ENCODE results near the gene CLCN2. TPM values are rescaled to one million over a fixed set of nuclear protein-coding genes. Genes with fewer than 3 reads are reported as not detected.

Gene CLCN2
- total RNA-seq, 4 donors from 2014 or later = 13.7 to 246 (median 73.1) TPM

- TF ChIP-seq POLR2A (IDR thresholded peaks at IDR 0.05) (no peak), EP300 (IDR thresholded peaks at IDR 0.05; ENCODE audit: low read depth) (no peak), POLR2AphosphoS5 (IDR thresholded peaks at IDR 0.05) (no peak)
- TF ChIP-seq, protein P1, sequence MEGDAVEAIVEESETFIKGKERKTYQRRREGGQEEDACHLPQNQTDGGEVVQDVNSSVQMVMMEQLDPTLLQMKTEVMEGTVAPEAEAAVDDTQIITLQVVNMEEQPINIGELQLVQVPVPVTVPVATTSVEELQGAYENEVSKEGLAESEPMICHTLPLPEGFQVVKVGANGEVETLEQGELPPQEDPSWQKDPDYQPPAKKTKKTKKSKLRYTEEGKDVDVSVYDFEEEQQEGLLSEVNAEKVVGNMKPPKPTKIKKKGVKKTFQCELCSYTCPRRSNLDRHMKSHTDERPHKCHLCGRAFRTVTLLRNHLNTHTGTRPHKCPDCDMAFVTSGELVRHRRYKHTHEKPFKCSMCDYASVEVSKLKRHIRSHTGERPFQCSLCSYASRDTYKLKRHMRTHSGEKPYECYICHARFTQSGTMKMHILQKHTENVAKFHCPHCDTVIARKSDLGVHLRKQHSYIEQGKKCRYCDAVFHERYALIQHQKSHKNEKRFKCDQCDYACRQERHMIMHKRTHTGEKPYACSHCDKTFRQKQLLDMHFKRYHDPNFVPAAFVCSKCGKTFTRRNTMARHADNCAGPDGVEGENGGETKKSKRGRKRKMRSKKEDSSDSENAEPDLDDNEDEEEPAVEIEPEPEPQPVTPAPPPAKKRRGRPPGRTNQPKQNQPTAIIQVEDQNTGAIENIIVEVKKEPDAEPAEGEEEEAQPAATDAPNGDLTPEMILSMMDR (IDR thresholded peaks at IDR 0.05) = no peak
- no peak overlapping the region for H3K4me3 ChIP-seq
- in situ Hi-C loops (cut with MboI; ENCODE audit: low pct_ligation_motif_present in 1 of 4, low pct_unique_long_range_greater_than_20kb in 1 of 4, low sequenced_read_pairs in 3 of 4) = no loop called here
- H3K9me3 ChIP-seq = no peaks in the 10 kb centered on the region
- intact Hi-C loops (cut with DNase I; ENCODE audit: low total_unique reads) = no loop called here
- no peak overlapping the region for H3K27ac ChIP-seq
- no peaks in the 10 kb centered on the region for H3K27me3 ChIP-seq
- peaks cover 0 to 8% (median under 1%) of the 10 kb centered on the region in 4 donors for H3K36me3 ChIP-seq
- WGBS, 2 donors (ENCODE audit: low coverage in 1 of 2) = 93% methylated on average over 4 of the region's 4 CpGs; no CpG with 5 or more reads in 1 of the 2 donors
- peaks cover 12 to 35% (median 23%) of the 10 kb centered on the region in 4 donors for H3K4me1 ChIP-seq
- DNase-seq = no peak
Observed at GRCh38 chr3:184348057-184348382, 13.4 kb downstream of the CLCN2 start.

DNA sequence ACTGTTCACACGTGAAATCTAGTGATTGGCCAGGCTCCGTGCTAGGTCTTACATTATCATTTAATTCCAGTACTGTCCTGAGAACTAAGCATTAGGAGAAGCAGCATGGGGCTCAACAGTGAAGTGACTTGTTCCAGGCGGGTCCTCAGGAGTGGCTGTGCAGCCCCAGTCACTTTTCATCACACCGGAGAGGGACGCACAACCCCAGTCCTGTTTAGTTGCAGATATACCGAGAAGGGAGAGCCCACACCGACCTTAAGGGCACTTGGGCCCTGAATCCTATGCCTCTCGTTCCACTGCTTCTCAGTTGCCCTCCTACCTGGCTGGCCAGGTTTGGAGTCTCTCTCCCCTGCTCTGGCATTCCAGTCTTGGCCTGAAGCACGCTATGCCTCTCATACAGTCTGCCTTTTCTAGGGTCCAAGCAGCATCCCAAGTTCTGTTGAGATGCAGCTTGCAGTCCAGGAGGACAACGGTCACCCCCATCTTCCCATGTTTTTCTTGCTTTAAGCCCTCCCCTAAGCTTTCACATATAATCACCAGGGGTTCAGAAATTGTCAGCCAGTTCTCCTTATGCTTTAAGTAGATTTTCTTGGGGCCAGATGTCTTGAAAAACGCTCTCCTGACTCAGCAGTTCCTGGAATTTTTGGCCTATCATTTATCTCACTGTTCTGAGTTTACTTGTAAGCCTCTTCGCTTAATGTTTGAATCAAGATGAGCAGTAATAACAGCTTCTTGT lies 13.9 kb downstream of the CLCN2 start:
- Histone ChIP-seq H3K27ac (no peak overlapping the region), H3K36me3 (peaks cover 0 to 12% (median 4%) of the 10 kb centered on the region in 4 donors), H3K4me3 (no peak overlapping the region), H3K4me1 (peaks cover 12 to 29% (median 18%) of the 10 kb centered on the region in 4 donors), H3K27me3 (no peaks in the 10 kb centered on the region), H3K9me3 (no peaks in the 10 kb centered on the region)
- 73 to 74% methylated on average over 9 to 12 of the region's 12 CpGs for WGBS, 2 donors (ENCODE audit: low coverage in 1 of 2)
- TF ChIP-seq, protein P1 (IDR thresholded peaks at IDR 0.05) = no peak
- TF ChIP-seq POLR2A (IDR thresholded peaks at IDR 0.05) (no peak), EP300 (IDR thresholded peaks at IDR 0.05; ENCODE audit: low read depth) (no peak), POLR2AphosphoS5 (IDR thresholded peaks at IDR 0.05) (no peak)
- in situ Hi-C loops (cut with MboI; ENCODE audit: low pct_ligation_motif_present in 1 of 4, low pct_unique_long_range_greater_than_20kb in 1 of 4, low sequenced_read_pairs in 3 of 4) (no loop called here), intact Hi-C loops (cut with DNase I; ENCODE audit: low total_unique reads) (no loop called here)
- no peak for DNase-seq

GRCh38 chr3:184346480-184347190 lies 14.8 kb downstream of the CLCN2 start:
- DNase-seq = no peak
- in situ Hi-C loops (cut with MboI; ENCODE audit: low pct_ligation_motif_present in 1 of 4, low pct_unique_long_range_greater_than_20kb in 1 of 4, low sequenced_read_pairs in 3 of 4) (no loop called here), intact Hi-C loops (cut with DNase I; ENCODE audit: low total_unique reads) (no loop called here)
- Histone ChIP-seq H3K27ac (peak overlapping the region; percentile 53 to 76 (median 70)), H3K27me3 (no peaks in the 10 kb centered on the region), H3K9me3 (no peaks in the 10 kb centered on the region), H3K4me3 (no peak overlapping the region), H3K36me3 (peaks cover 0 to 19% (median 6%) of the 10 kb centered on the region in 4 donors), H3K4me1 (peaks cover 9 to 22% (median 12%) of the 10 kb centered on the region in 4 donors)
- TF ChIP-seq POLR2AphosphoS5 (IDR thresholded peaks at IDR 0.05) (no peak), POLR2A (IDR thresholded peaks at IDR 0.05) (no peak)
- 90 to 93% methylated on average over 2 to 20 of the region's 20 CpGs for WGBS, 2 donors (ENCODE audit: low coverage in 1 of 2)

DNA sequence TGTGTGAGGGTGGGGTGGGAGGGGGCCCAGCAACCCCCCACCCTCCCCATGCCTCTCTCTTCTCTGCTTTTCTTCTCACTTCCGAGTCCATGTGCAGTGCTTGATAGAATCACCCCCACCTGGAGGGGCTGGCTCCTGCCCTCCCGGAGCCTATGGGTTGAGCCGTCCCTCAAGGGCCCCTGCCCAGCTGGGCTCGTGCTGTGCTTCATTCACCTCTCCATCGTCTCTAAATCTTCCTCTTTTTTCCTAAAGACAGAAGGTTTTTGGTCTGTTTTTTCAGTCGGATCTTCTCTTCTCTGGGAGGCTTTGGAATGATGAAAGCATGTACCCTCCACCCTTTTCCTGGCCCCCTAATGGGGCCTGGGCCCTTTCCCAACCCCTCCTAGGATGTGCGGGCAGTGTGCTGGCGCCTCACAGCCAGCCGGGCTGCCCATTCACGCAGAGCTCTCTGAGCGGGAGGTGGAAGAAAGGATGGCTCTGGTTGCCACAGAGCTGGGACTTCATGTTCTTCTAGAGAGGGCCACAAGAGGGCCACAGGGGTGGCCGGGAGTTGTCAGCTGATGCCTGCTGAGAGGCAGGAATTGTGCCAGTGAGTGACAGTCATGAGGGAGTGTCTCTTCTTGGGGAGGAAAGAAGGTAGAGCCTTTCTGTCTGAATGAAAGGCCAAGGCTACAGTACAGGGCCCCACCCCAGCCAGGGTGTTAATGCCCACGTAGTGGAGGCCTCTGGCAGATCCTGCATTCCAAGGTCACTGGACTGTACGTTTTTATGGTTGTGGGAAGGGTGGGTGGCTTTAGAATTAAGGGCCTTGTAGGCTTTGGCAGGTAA lies 15.9 kb downstream of the CLCN2 start:
- Histone ChIP-seq H3K4me3 (no peak overlapping the region), H3K9me3 (no peaks in the 10 kb centered on the region), H3K27me3 (no peaks in the 10 kb centered on the region), H3K27ac (peak overlapping the region; percentile 53 to 76 (median 70)), H3K4me1 (peaks cover 5 to 14% (median 7%) of the 10 kb centered on the region in 4 donors), H3K36me3 (peaks cover 0 to 19% (median 6%) of the 10 kb centered on the region in 4 donors)
- in situ Hi-C loops (cut with MboI; ENCODE audit: low pct_ligation_motif_present in 1 of 4, low pct_unique_long_range_greater_than_20kb in 1 of 4, low sequenced_read_pairs in 3 of 4) = no loop called here
- 33 to 49% methylated on average over 7 to 14 of the region's 14 CpGs for WGBS, 2 donors (ENCODE audit: low coverage in 1 of 2)
- intact Hi-C loops (cut with DNase I; ENCODE audit: low total_unique reads) = no loop called here
- DNase-seq = peak; percentile 86
- TF ChIP-seq POLR2AphosphoS5 (IDR thresholded peaks at IDR 0.05) (peak in 2 of 3 donors; percentile 49 to 53), EP300 (IDR thresholded peaks at IDR 0.05; ENCODE audit: low read depth) (no peak), POLR2A (IDR thresholded peaks at IDR 0.05) (no peak)
- TF ChIP-seq, protein P1 (IDR thresholded peaks at IDR 0.05) = peak; percentile 43 to 88 (median 53)
